WTC11 (cell line): Measurements from ENCODE around the gene C1QTNF8. TPM values are rescaled to one million over a fixed set of nuclear protein-coding genes. Genes with fewer than 3 reads are reported as not detected.

Experiments
- ATAC-seq: fragments of 200-7000 bp; cut with Tn5 transposase; 2 replicates; pipeline ENCODE4 v1.10.0; 2021; ENCODE audit warnings: mild to moderate bottlenecking, moderate library complexity
- CTCF ChIA-PET: fragments of 300-600 bp; sonication (Branson Sonifier 250); formaldehyde crosslinking; loops from one replicate; lab custom pipeline; 2021; ENCODE audit warnings: antibody characterized with exemption; lab: Charles Lee
- POLR2A ChIA-PET: fragments of 350-600 bp; sonication (Branson Sonifier 250); formaldehyde crosslinking; loops from one replicate; lab custom pipeline; 2021; ENCODE audit warnings: antibody characterized with exemption; lab: Charles Lee
- DNase-seq: peaks from one replicate; pipeline ENCODE4 v3.0.0; 2021; ENCODE audit warnings: low spot score
- H3K27ac Mint-ChIP-seq: 2 replicates; pipeline ENCODE4 v1.8.0; 2021; ENCODE audit warnings: mixed read lengths
- H3K27me3 Mint-ChIP-seq: 2 replicates; pipeline ENCODE4 v1.8.0; 2021; ENCODE audit warnings: low read depth, mild to moderate bottlenecking, moderate library complexity, mixed read lengths
- H3K36me3 Mint-ChIP-seq: 2 replicates; pipeline ENCODE4 v1.8.0; 2021; ENCODE audit warnings: mixed read lengths
- H3K4me1 Mint-ChIP-seq: 2 replicates; pipeline ENCODE4 v1.8.0; 2022; ENCODE audit warnings: mixed read lengths
- H3K4me3 Mint-ChIP-seq: 2 replicates; pipeline ENCODE4 v1.8.0; 2021; ENCODE audit warnings: mild to moderate bottlenecking, moderate library complexity, mixed read lengths
- H3K9me3 Mint-ChIP-seq: 2 replicates; pipeline ENCODE4 v1.8.0; 2021; ENCODE audit warnings: mixed read lengths
- AFF4 ChIP-seq: sonication (generic); formaldehyde crosslinking; IDR thresholded peaks from 2 replicates; pipeline ENCODE4 v1.8.1; 2023; ENCODE audit warnings: mild to moderate bottlenecking, missing genetic modification reagents, borderline replicate concordance
- AR ChIP-seq: fragments of 250-450 bp; sonication (Bioruptor Pico); IDR thresholded peaks from 2 replicates; pipeline ENCODE4 v1.9.0; 2021; ENCODE audit warnings: mild to moderate bottlenecking
- ESRRA ChIP-seq: sonication (generic); formaldehyde crosslinking; IDR thresholded peaks from 2 replicates; pipeline ENCODE4 v1.8.1; 2022; ENCODE audit warnings: mild to moderate bottlenecking, missing genetic modification reagents, borderline replicate concordance
- ETV6 ChIP-seq: sonication (generic); formaldehyde crosslinking; IDR thresholded peaks from 2 replicates; pipeline ENCODE4 v1.8.1; 2022; ENCODE audit warnings: mild to moderate bottlenecking, missing genetic modification reagents
- GRHL2 ChIP-seq: fragments of 250-450 bp; sonication (Bioruptor Pico); IDR thresholded peaks from 2 replicates; pipeline ENCODE4 v1.8.0; 2022; ENCODE audit warnings: mild to moderate bottlenecking, moderate library complexity; ENCODE audit not compliant: insufficient replicate concordance, severe bottlenecking
- GTF2I ChIP-seq: fragments of 250-450 bp; sonication (Bioruptor Pico); conservative IDR thresholded peaks from 2 replicates; pipeline ENCODE4 v1.4.0; 2021; ENCODE audit warnings: mild to moderate bottlenecking
- JUN ChIP-seq: sonication (generic); formaldehyde crosslinking; IDR thresholded peaks from 2 replicates; pipeline ENCODE4 v1.8.0; 2023; ENCODE audit warnings: mild to moderate bottlenecking, missing genetic modification reagents
- MAX ChIP-seq: sonication (generic); formaldehyde crosslinking; IDR thresholded peaks from 2 replicates; pipeline ENCODE4 v1.8.0; 2022; ENCODE audit warnings: mild to moderate bottlenecking, missing genetic modification reagents
- NFE2L1 ChIP-seq: sonication (generic); formaldehyde crosslinking; IDR thresholded peaks from 2 replicates; pipeline ENCODE4 v1.8.1; 2023; ENCODE audit warnings: missing genetic modification reagents
- NR2C2 ChIP-seq: sonication (generic); formaldehyde crosslinking; IDR thresholded peaks from 2 replicates; pipeline ENCODE4 v1.8.0; 2022; ENCODE audit warnings: mild to moderate bottlenecking, missing genetic modification reagents
- STAT6 ChIP-seq: sonication (generic); formaldehyde crosslinking; conservative IDR thresholded peaks from 2 replicates; pipeline ENCODE4 v1.8.1; 2023; ENCODE audit warnings: mild to moderate bottlenecking, low read depth, missing genetic modification reagents, moderate library complexity
- TCF7 ChIP-seq: sonication (generic); formaldehyde crosslinking; IDR thresholded peaks from 2 replicates; pipeline ENCODE4 v1.8.0; 2022; ENCODE audit warnings: mild to moderate bottlenecking, low read depth, missing genetic modification reagents, moderate library complexity
- USF1 ChIP-seq: sonication (generic); formaldehyde crosslinking; IDR thresholded peaks from 2 replicates; pipeline ENCODE4 v1.8.0; 2022; ENCODE audit warnings: mild to moderate bottlenecking, missing genetic modification reagents
- ZNF219 ChIP-seq: sonication (generic); formaldehyde crosslinking; IDR thresholded peaks from 2 replicates; pipeline ENCODE4 v1.8.0; 2023; ENCODE audit warnings: missing genetic modification reagents, mild to moderate bottlenecking, borderline replicate concordance
- ZNF317 ChIP-seq: sonication (generic); formaldehyde crosslinking; IDR thresholded peaks from 2 replicates; pipeline ENCODE4 v1.8.1; 2023; ENCODE audit warnings: low read depth, mild to moderate bottlenecking, moderate library complexity, missing genetic modification reagents, borderline replicate concordance
- ZNF416 ChIP-seq: fragments of 250-450 bp; sonication (Bioruptor Pico); IDR thresholded peaks from 2 replicates; pipeline ENCODE4 v1.9.0; 2021; ENCODE audit warnings: mild to moderate bottlenecking, inconsistent platforms
- ZNF423 ChIP-seq: fragments of 250-450 bp; sonication (Bioruptor Pico); IDR thresholded peaks from 2 replicates; pipeline ENCODE4 v2.1.2; 2022; ENCODE audit warnings: mild to moderate bottlenecking, moderate library complexity
- ZNF671 ChIP-seq: fragments of 250-450 bp; sonication (Bioruptor Pico); IDR thresholded peaks from 2 replicates; pipeline ENCODE4 v1.8.0; 2021; ENCODE audit warnings: mild to moderate bottlenecking
- total RNA-seq: library from RNA; stranded (reverse); gene quantifications from 3 replicates; pipeline ENCODE4 v1.2.3, GENCODE V29; 2021

C1QTNF8 gene
- total RNA-seq, 1 experiment from 2014 or later, result 0.13 TPM

GRCh38 chr16:1134776-1135458 is 38.9 kb upstream of the C1QTNF8 start:
- Mint-ChIP-seq H3K4me1 (no peaks in the 10 kb centered on the region), H3K27me3 (no peaks in the 10 kb centered on the region; the same call in 1 of the 2 replicates), H3K4me3 (no peak overlapping the region), H3K36me3 (no peaks in the 10 kb centered on the region), H3K27ac (no peak overlapping the region), H3K9me3 (no peaks in the 10 kb centered on the region)
- ATAC-seq, result no peak
- ChIA-PET POLR2A (interaction anchor here (0.7 kb wide), 1 partner anchor 71 kb away, joined by 7 read pairs; no protein-coding TSS in a partner anchor), CTCF (interaction anchor here (0.6 kb wide), 1 partner anchor 23 kb away, joined by 3 read pairs; no protein-coding TSS in a partner anchor)
- TF ChIP-seq GRHL2 (CRISPR knock-in tag) (no peak), STAT6 (CRISPR knock-in tag) (no peak), AR (CRISPR knock-in tag) (no peak), NFE2L1 (CRISPR knock-in tag) (no peak), JUN (CRISPR knock-in tag) (no peak), TCF7 (CRISPR knock-in tag) (no peak), ETV6 (no peak), ZNF416 (CRISPR knock-in tag) (no peak), NR2C2 (CRISPR knock-in tag) (no peak), ZNF219 (no peak), ZNF317 (CRISPR knock-in tag) (no peak), ZNF423 (CRISPR knock-in tag) (no peak), MAX (CRISPR knock-in tag) (no peak), AFF4 (CRISPR knock-in tag) (no peak), GTF2I (no peak), ESRRA (CRISPR knock-in tag) (no peak), ZNF671 (CRISPR knock-in tag) (no peak), USF1 (CRISPR knock-in tag) (no peak)
- no peak for DNase-seq
